PFSK-1 (cell line): ENCODE results near the gene S100A3.

Source experiments
- POLR2AphosphoS5 ChIP-seq: IDR thresholded peaks from 2 replicates; pipeline ENCODE4 v1.6.1; 2012; ENCODE audit warnings: low read depth, mild to moderate bottlenecking, control low read depth, low read length, moderate library complexity
- TF ChIP-seq, protein P1 (sequence below), 2 experiments: IDR thresholded peaks; 2 replicates each; pipeline versions ENCODE4 v1.6.1 to v1.8.0; 2011 to 2012; ENCODE audit warnings: low read depth in 2 of 2, low read length in 2 of 2, control low read depth in 1 of 2, inconsistent platforms in 1 of 2, mild to moderate bottlenecking in 1 of 2, moderate library complexity in 1 of 2; ENCODE audit not compliant: insufficient read depth in 1 of 2

- TF ChIP-seq, protein P1, sequence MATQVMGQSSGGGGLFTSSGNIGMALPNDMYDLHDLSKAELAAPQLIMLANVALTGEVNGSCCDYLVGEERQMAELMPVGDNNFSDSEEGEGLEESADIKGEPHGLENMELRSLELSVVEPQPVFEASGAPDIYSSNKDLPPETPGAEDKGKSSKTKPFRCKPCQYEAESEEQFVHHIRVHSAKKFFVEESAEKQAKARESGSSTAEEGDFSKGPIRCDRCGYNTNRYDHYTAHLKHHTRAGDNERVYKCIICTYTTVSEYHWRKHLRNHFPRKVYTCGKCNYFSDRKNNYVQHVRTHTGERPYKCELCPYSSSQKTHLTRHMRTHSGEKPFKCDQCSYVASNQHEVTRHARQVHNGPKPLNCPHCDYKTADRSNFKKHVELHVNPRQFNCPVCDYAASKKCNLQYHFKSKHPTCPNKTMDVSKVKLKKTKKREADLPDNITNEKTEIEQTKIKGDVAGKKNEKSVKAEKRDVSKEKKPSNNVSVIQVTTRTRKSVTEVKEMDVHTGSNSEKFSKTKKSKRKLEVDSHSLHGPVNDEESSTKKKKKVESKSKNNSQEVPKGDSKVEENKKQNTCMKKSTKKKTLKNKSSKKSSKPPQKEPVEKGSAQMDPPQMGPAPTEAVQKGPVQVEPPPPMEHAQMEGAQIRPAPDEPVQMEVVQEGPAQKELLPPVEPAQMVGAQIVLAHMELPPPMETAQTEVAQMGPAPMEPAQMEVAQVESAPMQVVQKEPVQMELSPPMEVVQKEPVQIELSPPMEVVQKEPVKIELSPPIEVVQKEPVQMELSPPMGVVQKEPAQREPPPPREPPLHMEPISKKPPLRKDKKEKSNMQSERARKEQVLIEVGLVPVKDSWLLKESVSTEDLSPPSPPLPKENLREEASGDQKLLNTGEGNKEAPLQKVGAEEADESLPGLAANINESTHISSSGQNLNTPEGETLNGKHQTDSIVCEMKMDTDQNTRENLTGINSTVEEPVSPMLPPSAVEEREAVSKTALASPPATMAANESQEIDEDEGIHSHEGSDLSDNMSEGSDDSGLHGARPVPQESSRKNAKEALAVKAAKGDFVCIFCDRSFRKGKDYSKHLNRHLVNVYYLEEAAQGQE (IDR thresholded peaks at IDR 0.05; ENCODE audit: insufficient read depth in 1 of 2, low read depth in 2 of 2, low read length in 2 of 2): no peak
- no peak for TF ChIP-seq POLR2AphosphoS5
Observed at GRCh38 chr1:153510984-153511410, 38.1 kb downstream of the S100A3 start.
